Measurements from ENCODE around the gene NPTX1. TPM values are rescaled to one million over a fixed set of nuclear protein-coding genes. Genes with fewer than 3 reads are reported as not detected.
A peak's percentile ranks its signal among the peaks of the same experiment; 100 is the strongest.

NPTX1 gene
- total and polyA plus RNA-seq, 9 of the 15 experiments (the other 6 are each of a cell fraction or from before 2014, with no cell fraction given): 0.04 TPM; not detected in 8

DNA sequence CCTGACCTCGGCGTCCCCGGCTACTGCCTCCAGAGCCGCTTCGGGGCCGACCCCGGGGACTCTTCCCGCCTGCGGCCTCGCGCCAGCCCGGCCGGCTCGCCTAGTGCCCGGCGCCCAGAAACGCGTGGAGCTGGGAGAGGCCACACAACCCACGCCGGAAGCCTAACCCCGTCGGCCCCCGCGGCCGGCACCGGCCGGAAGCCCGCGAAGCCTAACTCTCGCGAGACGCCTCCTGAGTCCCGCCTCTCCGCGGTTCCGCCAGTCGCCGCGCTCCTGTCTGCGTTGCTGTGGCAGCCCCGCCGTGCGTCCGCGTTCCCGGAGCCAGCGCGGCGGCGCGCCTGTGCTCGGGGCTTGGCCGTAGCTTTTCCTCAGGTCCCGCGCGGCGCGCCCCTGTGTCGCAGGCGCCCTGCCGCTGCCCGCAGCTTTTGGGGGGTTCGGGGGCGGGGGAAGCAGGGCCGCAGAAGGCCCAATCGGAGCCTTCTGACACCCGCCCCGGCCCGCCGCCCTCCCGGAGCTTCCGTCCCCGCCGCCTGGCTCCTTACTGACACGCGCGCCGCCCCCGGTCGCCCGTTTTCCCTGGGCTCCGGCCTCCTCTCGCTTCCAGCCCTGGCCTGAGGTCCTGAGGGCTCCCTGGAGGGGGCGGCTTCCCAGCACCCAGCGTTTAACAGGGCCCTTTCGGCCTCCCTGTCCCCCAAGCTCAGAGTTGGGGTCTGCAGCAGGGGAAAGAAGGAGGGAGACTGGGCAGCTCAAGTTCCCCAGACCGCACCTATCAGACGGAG, 21.7 kb downstream of the NPTX1 start (continued):
- TF ChIP-seq, protein P1, sequence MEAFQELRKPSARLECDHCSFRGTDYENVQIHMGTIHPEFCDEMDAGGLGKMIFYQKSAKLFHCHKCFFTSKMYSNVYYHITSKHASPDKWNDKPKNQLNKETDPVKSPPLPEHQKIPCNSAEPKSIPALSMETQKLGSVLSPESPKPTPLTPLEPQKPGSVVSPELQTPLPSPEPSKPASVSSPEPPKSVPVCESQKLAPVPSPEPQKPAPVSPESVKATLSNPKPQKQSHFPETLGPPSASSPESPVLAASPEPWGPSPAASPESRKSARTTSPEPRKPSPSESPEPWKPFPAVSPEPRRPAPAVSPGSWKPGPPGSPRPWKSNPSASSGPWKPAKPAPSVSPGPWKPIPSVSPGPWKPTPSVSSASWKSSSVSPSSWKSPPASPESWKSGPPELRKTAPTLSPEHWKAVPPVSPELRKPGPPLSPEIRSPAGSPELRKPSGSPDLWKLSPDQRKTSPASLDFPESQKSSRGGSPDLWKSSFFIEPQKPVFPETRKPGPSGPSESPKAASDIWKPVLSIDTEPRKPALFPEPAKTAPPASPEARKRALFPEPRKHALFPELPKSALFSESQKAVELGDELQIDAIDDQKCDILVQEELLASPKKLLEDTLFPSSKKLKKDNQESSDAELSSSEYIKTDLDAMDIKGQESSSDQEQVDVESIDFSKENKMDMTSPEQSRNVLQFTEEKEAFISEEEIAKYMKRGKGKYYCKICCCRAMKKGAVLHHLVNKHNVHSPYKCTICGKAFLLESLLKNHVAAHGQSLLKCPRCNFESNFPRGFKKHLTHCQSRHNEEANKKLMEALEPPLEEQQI (IDR thresholded peaks at IDR 0.05): no peak
- TF ChIP-seq EGR1 (conservative IDR thresholded peaks at IDR 0.05) (peak; percentile 86), ZNF561 (CRISPR knock-in tag; conservative IDR thresholded peaks at IDR 0.05) (no peak), SREBF1 (IDR thresholded peaks at IDR 0.05; ENCODE audit: borderline replicate concordance, low read depth, low read length) (no peak), ZNF316 (IDR thresholded peaks at IDR 0.05) (no peak), EZH2 (IDR thresholded peaks at IDR 0.05; ENCODE audit: borderline replicate concordance, low read depth, low read length) (no peak), SRSF9 (IDR thresholded peaks at IDR 0.05; ENCODE audit: borderline replicate concordance, low read depth, low read length) (no peak), ATF6 (CRISPR knock-in tag; IDR thresholded peaks at IDR 0.05) (no peak), FUS (optimal IDR thresholded peaks at IDR 0.05; ENCODE audit: low read depth, low read length) (peak; percentile 83), ZNF140 (CRISPR knock-in tag; IDR thresholded peaks at IDR 0.05) (0 out of 2 replicates have a peak, but pooled peaks have one; percentile 53), ZNF121 (CRISPR knock-in tag; conservative IDR thresholded peaks at IDR 0.05) (no peak), ZNF57 (CRISPR knock-in tag; IDR thresholded peaks at IDR 0.05) (no peak), RREB1 (CRISPR knock-in tag; IDR thresholded peaks at IDR 0.05) (no peak; the same call in 1 of the 2 replicates), KDM1A (IDR thresholded peaks at IDR 0.05) (peak in 1 of 2 experiments; percentile 54; a peak in 1 of 4 replicates), HSF4 (CRISPR knock-in tag; IDR thresholded peaks at IDR 0.05; ENCODE audit: borderline replicate concordance) (no peak), PTRF (tag; IDR thresholded peaks at IDR 0.05) (no peak), ZNF586 (CRISPR knock-in tag; conservative IDR thresholded peaks at IDR 0.05) (no peak), U2AF1 (optimal IDR thresholded peaks at IDR 0.05; ENCODE audit: low read depth, low read length) (peak; percentile 88)
